ENCODE data around the gene ZCCHC24.

ZCCHC24 gene

GRCh38 chr10:79430325-79430905 lies 15.0 kb downstream of the ZCCHC24 start:
- no peak for DNase-seq

GRCh38 chr10:79429751-79430150 lies 15.7 kb downstream of the ZCCHC24 start:
- DNase-seq = no peak

GRCh38 chr10:79427965-79428364 lies 17.5 kb downstream of the ZCCHC24 start:
- no peak for DNase-seq

GRCh38 chr10:79425074-79425532 lies 20.3 kb downstream of the ZCCHC24 start:
- DNase-seq = no peak

GRCh38 chr10:79424221-79425073 lies 21.0 kb downstream of the ZCCHC24 start:
- no peak for DNase-seq

GRCh38 chr10:79422178-79422892 lies 23.1 kb downstream of the ZCCHC24 start:
- peak; percentile 94 for DNase-seq

GRCh38 chr10:79420974-79421688 lies 24.3 kb downstream of the ZCCHC24 start:
- DNase-seq = no peak

- DNase-seq = no peak
Observed at GRCh38 chr10:79418886-79419595, 26.4 kb downstream of the ZCCHC24 start.

GRCh38 chr10:79418274-79418673 lies 27.1 kb downstream of the ZCCHC24 start:
- no peak for DNase-seq

GRCh38 chr10:79417731-79418130 lies 27.7 kb downstream of the ZCCHC24 start:
- DNase-seq = no peak

- DNase-seq = no peak
Observed at GRCh38 chr10:79417266-79417665, 28.2 kb downstream of the ZCCHC24 start.

GRCh38 chr10:79416578-79417255 lies 28.7 kb downstream of the ZCCHC24 start:
- no peak for DNase-seq

- DNase-seq = no peak
Observed at GRCh38 chr10:79415736-79416577, 29.5 kb downstream of the ZCCHC24 start.

GRCh38 chr10:79414714-79415113 lies 30.7 kb downstream of the ZCCHC24 start:
- DNase-seq = no peak

GRCh38 chr10:79413196-79413595 lies 32.2 kb downstream of the ZCCHC24 start:
- DNase-seq = peak; percentile 82

GRCh38 chr10:79412516-79412915 lies 32.9 kb downstream of the ZCCHC24 start:
- DNase-seq = no peak

GRCh38 chr10:79411546-79412495 lies 33.6 kb downstream of the ZCCHC24 start:
- no peak for DNase-seq

GRCh38 chr10:79410315-79411094 lies 34.9 kb downstream of the ZCCHC24 start:
- peak; percentile 82 for DNase-seq

- no peak for DNase-seq
Observed at GRCh38 chr10:79409726-79410085, 35.7 kb downstream of the ZCCHC24 start.

Measured in EL (cell line).